Measurements from ENCODE around the gene HDHD5.

Gene HDHD5

DNA sequence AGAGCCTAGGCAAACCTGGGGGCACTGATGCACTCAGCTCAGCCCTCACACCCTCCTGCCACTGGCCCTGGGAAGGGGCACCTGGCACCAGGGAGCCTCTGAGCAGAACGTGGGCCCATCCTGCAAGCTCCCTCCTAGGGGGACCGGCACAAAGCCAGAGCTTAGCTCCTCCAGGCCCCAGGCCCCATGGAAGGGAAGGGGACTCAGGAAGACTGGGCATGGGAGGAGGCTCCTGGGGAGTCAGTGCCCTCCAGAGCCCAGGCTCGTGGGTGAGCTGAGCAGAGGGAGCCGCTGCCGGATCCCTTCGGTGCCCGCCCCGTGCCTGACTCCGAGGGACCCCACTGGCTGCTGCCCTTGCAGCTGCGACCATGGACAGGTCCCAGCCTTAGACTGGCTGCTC, 31.6 kb upstream of the HDHD5 start:
- Histone ChIP-seq H3K4me1 (no peaks in the 10 kb centered on the region), H3K36me3 (no peaks in the 10 kb centered on the region; the same call in 1 of the 2 replicates), H3K27ac (no peak overlapping the region), H3K9ac (no peak overlapping the region), H4K20me1 (no peaks in the 10 kb centered on the region), H3K4me3 (no peak overlapping the region), H3K27me3 (no peaks in the 10 kb centered on the region), H3K4me2 (no peak overlapping the region), H3K9me3 (no peaks in the 10 kb centered on the region)
- no peak for TF ChIP-seq Cebpa-rat (IDR thresholded peaks at IDR 0.05)

- Histone ChIP-seq H3K4me3 (no peak overlapping the region), H3K27ac (no peak overlapping the region), H4K20me1 (no peaks in the 10 kb centered on the region), H3K36me3 (no peaks in the 10 kb centered on the region), H3K27me3 (no peaks in the 10 kb centered on the region), H3K4me1 (peaks cover 15% of the 10 kb centered on the region), H3K9me3 (no peaks in the 10 kb centered on the region), H3K9ac (no peak overlapping the region), H3K4me2 (no peak overlapping the region)
- no peak for TF ChIP-seq Cebpa-rat (IDR thresholded peaks at IDR 0.05)
Measured at GRCh38 chr22:17176715-17177114, 17.6 kb upstream of the HDHD5 start.

DNA sequence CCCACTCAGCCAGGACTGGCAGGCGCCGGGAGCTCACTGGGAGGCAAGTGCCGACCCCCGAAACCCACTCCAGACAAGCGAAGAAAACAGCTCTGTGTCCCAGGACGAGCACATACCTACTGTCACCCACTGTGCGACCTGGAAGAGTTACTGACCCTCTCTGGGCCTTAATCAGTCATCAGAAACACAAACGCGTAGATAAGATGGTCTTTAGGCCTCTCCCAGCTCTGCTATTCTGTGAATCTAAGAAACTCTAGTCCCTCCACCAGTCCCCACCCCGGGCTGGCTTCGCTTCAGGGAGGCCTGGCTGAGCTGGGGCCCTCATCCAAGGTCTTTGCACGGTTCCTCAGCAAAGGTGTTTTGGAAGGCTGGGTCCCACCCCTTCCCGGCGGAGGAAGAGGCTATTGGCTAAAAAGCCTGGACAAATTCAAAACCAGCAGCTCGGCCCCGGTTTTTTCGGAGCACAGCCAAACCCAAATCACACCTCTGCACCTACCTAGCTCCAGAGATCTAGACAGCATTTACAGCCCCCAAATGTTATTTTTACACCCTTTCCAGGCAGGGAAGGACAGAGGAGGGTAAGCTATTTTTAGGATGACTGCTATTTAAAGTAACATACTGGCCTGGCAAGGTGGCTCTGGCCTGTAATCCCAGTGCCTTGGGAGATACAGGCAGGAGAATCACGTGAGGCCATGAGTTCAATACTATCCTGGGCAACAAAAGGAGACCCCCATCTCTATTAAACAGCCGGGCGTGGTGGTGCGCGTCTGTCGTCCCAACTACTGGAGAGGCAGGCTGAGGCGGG, 13.2 kb upstream of the HDHD5 start:
- H3K4me2 ChIP-seq, result peak overlapping the region; percentile 75
- no peaks in the 10 kb centered on the region for H3K9me3 ChIP-seq
- H3K9ac ChIP-seq, result peak overlapping the region; percentile 78
- TF ChIP-seq Cebpa-rat (IDR thresholded peaks at IDR 0.05), result no peak
- H3K4me3 ChIP-seq, result peak overlapping the region; percentile 73
- H3K27ac ChIP-seq, result peak overlapping the region; percentile 88
- no peaks in the 10 kb centered on the region for H3K27me3 ChIP-seq
- H3K4me1 ChIP-seq, result peaks cover 32% of the 10 kb centered on the region
- no peaks in the 10 kb centered on the region for H4K20me1 ChIP-seq
- no peaks in the 10 kb centered on the region for H3K36me3 ChIP-seq

- Histone ChIP-seq H3K4me1 (peaks cover 32% of the 10 kb centered on the region), H3K9ac (peak overlapping the region; percentile 78), H3K9me3 (no peaks in the 10 kb centered on the region), H3K4me3 (peak overlapping the region; percentile 73), H3K27me3 (no peaks in the 10 kb centered on the region), H3K27ac (peak overlapping the region; percentile 88), H3K36me3 (no peaks in the 10 kb centered on the region), H4K20me1 (no peaks in the 10 kb centered on the region), H3K4me2 (peak overlapping the region; percentile 75)
- TF ChIP-seq Cebpa-rat (IDR thresholded peaks at IDR 0.05), result no peak
Measured at GRCh38 chr22:17171153-17172028, 12.3 kb upstream of the HDHD5 start.

- no peaks in the 10 kb centered on the region for H4K20me1 ChIP-seq
- no peak for TF ChIP-seq Cebpa-rat (IDR thresholded peaks at IDR 0.05)
- 0 out of 2 replicates have a peak overlapping the region, but pooled peaks have one; percentile 30 for H3K27ac ChIP-seq
- no peak overlapping the region for H3K4me2 ChIP-seq
- no peak overlapping the region for H3K4me3 ChIP-seq
- H3K27me3 ChIP-seq, result no peaks in the 10 kb centered on the region
- no peak overlapping the region for H3K9ac ChIP-seq
- H3K9me3 ChIP-seq, result no peaks in the 10 kb centered on the region
- H3K36me3 ChIP-seq, result no peaks in the 10 kb centered on the region
- H3K4me1 ChIP-seq, result peaks cover 24% of the 10 kb centered on the region
Measured at GRCh38 chr22:17167486-17167885, 8.4 kb upstream of the HDHD5 start.

DNA sequence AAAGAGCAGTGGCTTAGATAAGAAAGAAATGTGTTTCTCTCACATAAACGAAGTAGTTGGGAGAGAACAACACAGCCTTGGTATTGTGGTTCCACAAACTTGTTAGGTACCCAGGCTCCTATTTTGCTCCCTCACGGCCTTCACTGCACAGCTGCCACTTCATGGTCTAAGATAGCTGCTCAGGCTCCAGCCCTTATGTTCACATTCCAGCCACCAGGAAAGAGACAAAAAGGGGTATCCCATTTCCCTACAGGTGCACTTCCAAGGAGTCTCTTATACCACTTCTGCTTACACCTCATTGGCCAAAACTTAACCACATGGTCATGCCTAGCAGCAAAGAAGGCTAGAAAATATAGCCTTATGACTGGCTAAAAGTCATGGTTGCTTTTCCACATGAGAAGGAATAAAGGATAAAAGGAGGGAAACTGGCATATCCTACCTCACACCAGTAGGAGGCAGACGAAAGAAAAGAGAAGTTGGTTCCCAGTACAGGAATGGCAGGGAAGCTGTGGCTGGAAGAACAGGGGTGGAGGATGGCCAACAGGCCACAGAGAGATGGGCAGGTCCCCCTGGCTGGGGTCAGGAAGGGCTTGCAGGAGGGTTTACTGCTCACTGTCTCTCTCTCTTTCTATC, 5.4 kb upstream of the HDHD5 start:
- Histone ChIP-seq H3K4me2 (no peak overlapping the region), H3K4me3 (no peak overlapping the region), H3K27me3 (no peaks in the 10 kb centered on the region), H3K4me1 (peaks cover 18% of the 10 kb centered on the region), H3K36me3 (no peaks in the 10 kb centered on the region), H4K20me1 (no peaks in the 10 kb centered on the region), H3K27ac (no peak overlapping the region), H3K9me3 (no peaks in the 10 kb centered on the region), H3K9ac (no peak overlapping the region)
- no peak for TF ChIP-seq Cebpa-rat (IDR thresholded peaks at IDR 0.05)

- H3K36me3 ChIP-seq, result no peaks in the 10 kb centered on the region
- H3K4me2 ChIP-seq, result no peak overlapping the region
- TF ChIP-seq Cebpa-rat (IDR thresholded peaks at IDR 0.05), result no peak
- no peaks in the 10 kb centered on the region for H3K27me3 ChIP-seq
- H3K4me3 ChIP-seq, result no peak overlapping the region
- no peak overlapping the region for H3K27ac ChIP-seq
- no peaks in the 10 kb centered on the region for H3K9me3 ChIP-seq
- H4K20me1 ChIP-seq, result peaks cover 9% of the 10 kb centered on the region
- H3K4me1 ChIP-seq, result peaks cover 24% of the 10 kb centered on the region
- H3K9ac ChIP-seq, result no peak overlapping the region
Measured at GRCh38 chr22:17162731-17163130, 3.7 kb upstream of the HDHD5 start.

DNA sequence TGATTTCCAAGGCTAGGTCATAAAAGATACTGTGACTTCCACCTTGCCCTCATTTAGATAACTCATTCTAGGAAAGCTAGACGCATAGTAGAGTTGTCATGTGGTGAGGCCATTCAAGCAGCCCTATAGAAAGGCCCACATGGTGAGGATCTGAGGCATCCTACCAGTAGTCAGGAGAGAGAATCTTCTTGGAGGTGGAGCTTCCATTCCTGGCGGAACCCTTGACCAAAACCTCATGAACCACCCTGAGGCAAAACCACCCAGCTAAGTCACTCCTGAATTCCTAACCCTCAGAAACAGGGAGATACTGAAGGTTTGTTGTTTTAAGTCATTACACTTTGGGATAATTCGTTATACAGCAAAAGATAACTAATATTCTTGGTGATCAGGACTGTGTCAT, 2.9 kb upstream of the HDHD5 start:
- Histone ChIP-seq H4K20me1 (peaks cover 16% of the 10 kb centered on the region), H3K27ac (no peak overlapping the region), H3K27me3 (no peaks in the 10 kb centered on the region), H3K4me3 (no peak overlapping the region), H3K9ac (no peak overlapping the region), H3K9me3 (no peaks in the 10 kb centered on the region), H3K36me3 (no peaks in the 10 kb centered on the region), H3K4me1 (peaks cover 27% of the 10 kb centered on the region), H3K4me2 (no peak overlapping the region)
- no peak for TF ChIP-seq Cebpa-rat (IDR thresholded peaks at IDR 0.05)

GRCh38 chr22:17159504-17159951, 451 bp upstream of the HDHD5 start:
- Histone ChIP-seq H3K4me2 (peak overlapping the region; percentile 95), H3K27me3 (no peaks in the 10 kb centered on the region), H3K36me3 (0 out of 2 replicates have a peak, but pooled peaks cover 6% of the 10 kb centered on the region), H3K4me1 (peaks cover 50% of the 10 kb centered on the region), H4K20me1 (peaks cover 41% of the 10 kb centered on the region), H3K4me3 (peak overlapping the region; percentile 75), H3K9ac (peak overlapping the region; percentile 87), H3K9me3 (no peaks in the 10 kb centered on the region), H3K27ac (peak overlapping the region; percentile 91)
- no peak for TF ChIP-seq Cebpa-rat (IDR thresholded peaks at IDR 0.05)
